Stimulated activated memory B cell treated with anti-CD40 and anti-IgM and Interleukin-4, amounts not matched to agents 10 μg/mL and 1 μg/mL and 100 μg/mL, for 72 hours (primary cell): ENCODE data around the gene COQ10A.

Source experiments
- ATAC-seq: fragments of 150-1000 bp; cut with Tn5 transposase; 2 replicates; pipeline ENCODE4 v1.10.0; 2021
- H3K27ac Mint-ChIP-seq: one replicate; pipeline ENCODE4 v1.8.0; 2022; ENCODE audit warnings: mild to moderate bottlenecking, mixed read lengths
- H3K27me3 Mint-ChIP-seq: one replicate; pipeline ENCODE4 v1.8.0; 2022; ENCODE audit warnings: mixed read lengths
- H3K36me3 Mint-ChIP-seq: one replicate; pipeline ENCODE4 v1.8.0; 2022; ENCODE audit warnings: mixed read lengths
- H3K4me1 Mint-ChIP-seq: one replicate; pipeline ENCODE4 v1.8.0; 2022; ENCODE audit warnings: mixed read lengths
- H3K4me3 Mint-ChIP-seq: one replicate; pipeline ENCODE4 v1.8.0; 2022; ENCODE audit warnings: mild to moderate bottlenecking, moderate library complexity, mixed read lengths
- H3K9me3 Mint-ChIP-seq: one replicate; pipeline ENCODE4 v1.8.0; 2022; ENCODE audit warnings: mixed read lengths

COQ10A gene

GRCh38 chr12:56307221-56307965 is 40.7 kb downstream of the COQ10A start:
- H3K9me3 Mint-ChIP-seq: no peaks in the 10 kb centered on the region
- H3K4me1 Mint-ChIP-seq: peaks cover 8% of the 10 kb centered on the region
- no peak overlapping the region for H3K4me3 Mint-ChIP-seq
- ATAC-seq: no peak
- H3K27ac Mint-ChIP-seq: no peak overlapping the region
- H3K36me3 Mint-ChIP-seq: peaks cover 25% of the 10 kb centered on the region
- no peaks in the 10 kb centered on the region for H3K27me3 Mint-ChIP-seq

- peaks cover 25% of the 10 kb centered on the region for H3K36me3 Mint-ChIP-seq
- H3K27me3 Mint-ChIP-seq: no peaks in the 10 kb centered on the region
- H3K4me1 Mint-ChIP-seq: no peaks in the 10 kb centered on the region
- no peak for ATAC-seq
- H3K27ac Mint-ChIP-seq: no peak overlapping the region
- H3K9me3 Mint-ChIP-seq: no peaks in the 10 kb centered on the region
- H3K4me3 Mint-ChIP-seq: no peak overlapping the region
These were observed 42.0 kb downstream of the COQ10A start for GRCh38 chr12:56308714-56309113.

- Mint-ChIP-seq H3K4me3 (no peak overlapping the region), H3K27me3 (no peaks in the 10 kb centered on the region), H3K4me1 (peaks cover 13% of the 10 kb centered on the region), H3K27ac (no peak overlapping the region), H3K36me3 (peaks cover 20% of the 10 kb centered on the region), H3K9me3 (no peaks in the 10 kb centered on the region)
- no peak for ATAC-seq
These were observed 44.3 kb downstream of the COQ10A start for GRCh38 chr12:56311003-56311402.

- Mint-ChIP-seq H3K4me3 (peak overlapping the region; percentile 99), H3K27me3 (no peaks in the 10 kb centered on the region), H3K36me3 (peaks cover 17% of the 10 kb centered on the region), H3K27ac (peak overlapping the region; percentile 98), H3K4me1 (peaks cover 13% of the 10 kb centered on the region), H3K9me3 (no peaks in the 10 kb centered on the region)
- ATAC-seq: no peak
These were observed 48.5 kb downstream of the COQ10A start for GRCh38 chr12:56315249-56315621.

GRCh38 chr12:56315622-56316473 is 49.1 kb downstream of the COQ10A start, which contains the start of gene CNPY2:
TSS of gene CNPY2 (minus strand) at chr12:56315988. CDS start at chr12:56315217, 771 bp downstream.
- ATAC-seq: peak; percentile 95
- Mint-ChIP-seq H3K27ac (peak within 1 kb of the TSS; percentile 98), H3K4me1 (peaks cover 13% of the 10 kb centered on the region), H3K9me3 (no peaks in the 10 kb centered on the region), H3K27me3 (no peaks in the 10 kb centered on the region), H3K36me3 (peaks cover 14% of the 10 kb centered on the region), H3K4me3 (peak within 1 kb of the TSS; percentile 99)

GRCh38 chr12:56317675-56318074 is 50.9 kb downstream of the COQ10A start:
- Mint-ChIP-seq H3K27me3 (no peaks in the 10 kb centered on the region), H3K4me1 (peaks cover 13% of the 10 kb centered on the region), H3K36me3 (peaks cover 9% of the 10 kb centered on the region), H3K9me3 (no peaks in the 10 kb centered on the region), H3K4me3 (no peak overlapping the region), H3K27ac (no peak overlapping the region)
- no peak for ATAC-seq
